Measurements from ENCODE around the gene NSL1. TPM values are rescaled to one million over a fixed set of nuclear protein-coding genes. Genes with fewer than 3 reads are reported as not detected.
"Not testable (repeated sequence)": the region's sequence is repeated elsewhere in the genome, so short reads cannot be mapped to it uniquely, and the experiment has no call there.

The NSL1 gene, protein sequence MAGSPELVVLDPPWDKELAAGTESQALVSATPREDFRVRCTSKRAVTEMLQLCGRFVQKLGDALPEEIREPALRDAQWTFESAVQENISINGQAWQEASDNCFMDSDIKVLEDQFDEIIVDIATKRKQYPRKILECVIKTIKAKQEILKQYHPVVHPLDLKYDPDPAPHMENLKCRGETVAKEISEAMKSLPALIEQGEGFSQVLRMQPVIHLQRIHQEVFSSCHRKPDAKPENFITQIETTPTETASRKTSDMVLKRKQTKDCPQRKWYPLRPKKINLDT
- 10 to 100 TPM; 41.8 to 44.9 TPM for total RNA-seq

- Mint-ChIP-seq H3K27ac (peak within 1 kb of the TSS; percentile 99), H3K36me3 (ENCODE audit: insufficient read depth in 2 of 2) (peaks cover 5 to 19% of the 10 kb centered on the region in 2 donors), H3K4me3 (peak within 1 kb of the TSS; percentile 99 to 100), H3K9me3 (no peaks in the 10 kb centered on the region), H3K27me3 (ENCODE audit: low read depth) (no peaks in the 10 kb centered on the region), H3K4me1 (ENCODE audit: low read depth) (peaks cover 56% of the 10 kb centered on the region)
- DNase-seq, result peak; percentile 94 to 99
- peak; percentile 94 to 97 for ATAC-seq (replicated peaks in 1 of 2)
Measured at GRCh38 chr1:212791676-212792395, at the start of gene NSL1, which contains the start of gene TATDN3. Gene NSL1 (minus strand): TSS chr1:212791777. CDS start chr1:212791763, 14 bp downstream. Gene TATDN3 (plus strand): TSS chr1:212791894. CDS start chr1:212791922, 28 bp downstream.

DNA sequence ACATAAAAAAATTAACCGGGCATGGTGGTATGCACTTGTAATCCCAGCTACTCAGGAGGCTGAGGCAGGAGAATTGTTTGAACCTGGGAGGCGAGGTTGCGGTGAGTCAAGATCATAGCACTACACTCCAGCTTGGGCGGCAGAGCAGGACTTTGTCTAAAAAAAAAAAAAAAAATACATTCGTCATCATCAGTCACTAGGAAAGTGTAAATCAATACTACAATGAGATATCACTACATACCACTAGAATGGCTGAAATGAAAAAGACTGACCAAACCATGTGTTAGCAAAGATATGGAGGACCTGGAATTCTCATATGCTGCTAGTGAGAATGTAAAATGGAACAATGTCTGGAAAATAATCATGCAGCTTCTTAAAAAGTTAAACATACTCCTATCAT, 46.6 kb upstream of the NSL1 start:
- peaks cover 4% of the 10 kb centered on the region for H3K4me1 Mint-ChIP-seq (ENCODE audit: low read depth)
- no peak for DNase-seq
- no peak overlapping the region for H3K27ac Mint-ChIP-seq
- H3K9me3 Mint-ChIP-seq, result no peaks in the 10 kb centered on the region
- no peak overlapping the region for H3K4me3 Mint-ChIP-seq
- no peak for ATAC-seq (replicated peaks in 1 of 2)
- H3K36me3 Mint-ChIP-seq (ENCODE audit: insufficient read depth in 2 of 2), result no peaks in the 10 kb centered on the region
- no peaks in the 10 kb centered on the region for H3K27me3 Mint-ChIP-seq (ENCODE audit: low read depth)

DNA sequence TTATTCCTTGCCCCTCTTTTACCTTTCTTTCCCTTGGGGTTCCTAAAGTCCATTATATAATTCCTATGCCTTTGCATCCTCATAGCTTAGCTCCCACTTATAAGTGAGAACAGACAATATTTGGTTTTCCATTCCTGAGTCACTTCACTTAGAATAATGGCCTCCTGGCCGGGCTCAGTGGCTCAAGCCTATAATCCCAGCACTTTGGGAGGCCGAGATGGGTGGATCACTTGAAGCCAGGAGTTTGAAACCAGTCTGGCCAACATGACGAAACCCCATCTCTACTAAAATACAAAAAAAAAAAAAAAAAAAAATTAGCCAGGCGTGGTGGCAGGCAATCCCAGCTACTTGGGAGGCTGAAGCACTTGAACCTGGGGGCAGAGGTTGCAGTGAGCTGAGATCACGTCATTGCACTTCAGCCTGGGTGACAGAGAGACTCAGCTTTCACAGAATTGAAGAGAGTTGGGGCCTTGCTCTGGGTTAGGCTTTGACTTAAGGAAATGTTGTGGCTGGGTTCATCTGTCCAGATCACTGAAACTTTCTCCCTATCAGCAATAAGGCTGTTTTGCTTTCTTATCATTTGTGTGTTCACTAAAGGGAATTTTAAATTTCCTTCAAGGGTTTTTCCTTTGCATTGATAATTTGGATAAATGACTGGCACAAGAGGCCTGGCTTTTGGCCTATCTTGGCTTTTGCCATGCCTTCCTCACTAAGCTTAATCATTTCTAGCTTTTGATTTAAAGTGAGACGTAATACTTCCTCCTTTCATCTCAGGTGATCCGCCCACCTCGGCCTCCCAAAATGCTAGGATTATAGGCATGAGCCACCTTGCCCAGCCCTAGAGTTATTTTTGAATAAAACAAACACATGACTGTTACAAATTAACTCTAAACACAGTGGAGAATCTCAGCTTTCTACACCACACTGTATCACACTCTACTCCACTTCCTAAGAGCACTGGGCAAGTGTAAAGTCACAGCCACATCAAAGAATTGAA, 41.9 kb upstream of the NSL1 start:
- not testable (repeated sequence) for H3K9me3 Mint-ChIP-seq; H3K4me1 Mint-ChIP-seq (ENCODE audit: low read depth); H3K27ac Mint-ChIP-seq; H3K36me3 Mint-ChIP-seq (ENCODE audit: insufficient read depth in 2 of 2); DNase-seq; H3K27me3 Mint-ChIP-seq (ENCODE audit: low read depth); H3K4me3 Mint-ChIP-seq
- peak in 1 of 2 donors; percentile 36 for ATAC-seq (replicated peaks in 1 of 2)

DNA sequence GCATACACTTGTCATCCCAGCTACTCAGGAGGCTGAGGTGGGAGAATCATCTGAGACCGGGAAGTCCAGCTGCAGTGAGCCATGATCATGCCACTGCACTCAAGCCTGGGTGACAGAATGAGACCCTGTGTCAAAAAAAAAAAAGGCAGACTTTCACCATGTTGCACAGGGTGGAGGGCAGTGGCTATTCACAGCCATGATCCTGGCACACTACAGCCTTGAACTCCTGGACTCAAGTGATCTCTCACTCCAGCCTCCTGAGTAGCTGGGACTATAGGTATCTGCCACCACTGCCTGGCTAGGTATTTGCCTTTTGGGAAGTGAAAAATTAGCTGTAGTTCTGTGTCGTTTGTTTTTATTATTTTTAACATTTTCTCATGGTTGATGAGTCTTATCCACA, 36.8 kb upstream of the NSL1 start:
- Mint-ChIP-seq H3K4me1 (ENCODE audit: low read depth) (no peaks in the 10 kb centered on the region), H3K36me3 (ENCODE audit: insufficient read depth in 2 of 2) (peaks cover 16 to 22% of the 10 kb centered on the region in 2 donors), H3K27me3 (ENCODE audit: low read depth) (peaks cover 19% of the 10 kb centered on the region), H3K9me3 (peaks cover 14% of the 10 kb centered on the region in 2 donors), H3K4me3 (no peak overlapping the region), H3K27ac (no peak overlapping the region)
- DNase-seq (no peak), ATAC-seq (replicated peaks in 1 of 2) (no peak)

- no peak for DNase-seq
- peaks cover 19% of the 10 kb centered on the region for H3K27me3 Mint-ChIP-seq (ENCODE audit: low read depth)
- H3K36me3 Mint-ChIP-seq (ENCODE audit: insufficient read depth in 2 of 2), result peaks cover 16 to 22% of the 10 kb centered on the region in 2 donors
- peaks cover 14% of the 10 kb centered on the region in 2 donors for H3K9me3 Mint-ChIP-seq
- no peak overlapping the region for H3K4me3 Mint-ChIP-seq
- no peaks in the 10 kb centered on the region for H3K4me1 Mint-ChIP-seq (ENCODE audit: low read depth)
- no peak for ATAC-seq (replicated peaks in 1 of 2)
- H3K27ac Mint-ChIP-seq, result no peak overlapping the region
Measured at GRCh38 chr1:212827831-212828278, 36.3 kb upstream of the NSL1 start.

DNA sequence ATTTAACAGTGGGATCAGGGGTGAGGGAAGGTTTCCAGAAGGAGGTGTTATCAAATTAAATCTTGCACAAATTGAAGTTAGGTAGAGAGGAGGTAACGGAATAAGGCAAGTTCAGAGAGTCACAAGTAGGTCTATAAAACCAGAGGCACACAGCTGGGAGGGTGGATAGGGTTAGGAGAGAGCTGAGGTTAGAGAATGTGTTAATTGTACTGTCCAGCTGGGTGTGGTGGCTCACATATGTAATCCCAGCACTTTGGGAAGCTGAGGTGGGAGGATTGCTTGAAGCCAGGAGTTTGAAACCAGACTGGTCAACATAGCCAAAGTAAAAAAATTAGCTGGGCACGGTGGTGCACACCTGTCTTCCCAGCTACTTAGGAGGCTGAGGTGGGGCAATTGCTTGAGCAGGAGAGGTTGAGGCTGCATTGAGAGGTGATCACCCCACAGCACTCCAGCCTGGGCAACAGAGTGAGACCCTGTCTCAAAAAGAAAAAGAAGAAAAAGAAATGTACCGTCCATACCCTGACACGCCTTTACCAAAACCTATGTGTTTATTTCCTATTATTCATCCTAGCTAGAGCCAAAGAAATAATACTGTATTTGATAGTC, 35.7 kb upstream of the NSL1 start:
- no peak overlapping the region for H3K4me3 Mint-ChIP-seq
- no peaks in the 10 kb centered on the region for H3K4me1 Mint-ChIP-seq (ENCODE audit: low read depth)
- H3K27ac Mint-ChIP-seq, result no peak overlapping the region
- no peak for ATAC-seq (replicated peaks in 1 of 2)
- DNase-seq, result no peak
- H3K9me3 Mint-ChIP-seq, result peaks cover 14% of the 10 kb centered on the region in 2 donors
- H3K27me3 Mint-ChIP-seq (ENCODE audit: low read depth), result peaks cover 19% of the 10 kb centered on the region
- H3K36me3 Mint-ChIP-seq (ENCODE audit: insufficient read depth in 2 of 2), result peaks cover 16 to 22% of the 10 kb centered on the region in 2 donors

- no peak overlapping the region for H3K27ac Mint-ChIP-seq
- DNase-seq (no peak), ATAC-seq (replicated peaks in 1 of 2) (no peak)
- H3K4me1 Mint-ChIP-seq (ENCODE audit: low read depth), result no peaks in the 10 kb centered on the region
- H3K4me3 Mint-ChIP-seq, result no peak overlapping the region
- peaks cover 10% of the 10 kb centered on the region for H3K27me3 Mint-ChIP-seq (ENCODE audit: low read depth)
- H3K9me3 Mint-ChIP-seq, result peaks cover 14% of the 10 kb centered on the region in 2 donors
- H3K36me3 Mint-ChIP-seq (ENCODE audit: insufficient read depth in 2 of 2), result peaks cover 16 to 22% of the 10 kb centered on the region in 2 donors
Measured at GRCh38 chr1:212825798-212826452, 34.3 kb upstream of the NSL1 start.

GRCh38 chr1:212824201-212824600, 32.6 kb upstream of the NSL1 start:
- no peak for ATAC-seq (replicated peaks in 1 of 2)
- Mint-ChIP-seq H3K27me3 (ENCODE audit: low read depth) (peaks cover 15% of the 10 kb centered on the region), H3K4me3 (no peak overlapping the region), H3K9me3 (peaks cover 14% of the 10 kb centered on the region in 2 donors), H3K27ac (no peak overlapping the region), H3K36me3 (ENCODE audit: insufficient read depth in 2 of 2) (peaks cover 16 to 22% of the 10 kb centered on the region in 2 donors), H3K4me1 (ENCODE audit: low read depth) (peaks cover 11% of the 10 kb centered on the region)
- DNase-seq, result no peak

DNA sequence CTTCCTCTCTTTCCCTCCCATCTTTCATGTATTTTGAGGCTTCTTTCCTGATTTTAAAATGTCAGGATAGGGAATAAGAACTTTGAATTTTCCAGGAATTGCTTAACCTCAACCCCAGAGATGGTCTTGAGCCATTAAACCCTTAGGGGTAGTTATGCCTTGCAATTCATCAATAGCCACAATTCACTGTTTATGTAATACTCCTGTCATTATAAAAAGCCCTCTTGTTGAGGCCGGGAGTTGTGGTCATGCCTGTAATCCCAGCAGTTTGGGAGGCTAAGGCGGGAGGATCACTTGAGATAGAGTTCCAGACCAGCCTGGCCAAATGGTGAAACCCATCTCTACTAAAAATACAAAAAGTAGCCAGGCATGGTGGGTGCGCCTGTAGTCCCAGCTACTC, 31.4 kb upstream of the NSL1 start:
- Mint-ChIP-seq H3K4me1 (ENCODE audit: low read depth) (peaks cover 11% of the 10 kb centered on the region), H3K4me3 (no peak overlapping the region), H3K27me3 (ENCODE audit: low read depth) (peaks cover 15% of the 10 kb centered on the region), H3K27ac (no peak overlapping the region), H3K36me3 (ENCODE audit: insufficient read depth in 2 of 2) (peaks cover 16 to 22% of the 10 kb centered on the region in 2 donors), H3K9me3 (peaks cover 14% of the 10 kb centered on the region in 2 donors)
- ATAC-seq (replicated peaks in 1 of 2) (no peak), DNase-seq (no peak)

DNA sequence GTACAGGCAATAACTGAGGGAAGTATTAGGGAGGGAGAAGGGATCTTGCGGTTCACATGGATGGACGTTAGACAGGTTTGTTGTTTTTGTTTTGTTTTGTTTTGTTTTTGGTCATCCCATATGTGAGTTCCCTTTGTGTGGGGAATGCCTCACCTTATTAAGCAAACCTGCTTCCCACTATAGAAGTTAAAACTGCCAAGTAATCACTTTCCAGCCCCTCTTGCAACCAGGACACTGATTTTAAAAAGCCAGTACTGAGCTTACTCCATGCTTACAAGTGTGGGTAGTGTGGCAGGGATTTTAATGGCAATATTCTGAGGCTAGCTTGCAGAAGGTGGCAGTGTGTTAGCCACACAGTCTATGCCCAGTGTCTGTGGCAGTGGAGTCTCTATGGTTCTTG, 29.4 kb upstream of the NSL1 start:
- Mint-ChIP-seq H3K27ac (no peak overlapping the region), H3K27me3 (ENCODE audit: low read depth) (peaks cover 5% of the 10 kb centered on the region), H3K4me3 (no peak overlapping the region), H3K9me3 (peaks cover 5 to 8% of the 10 kb centered on the region in 2 donors), H3K4me1 (ENCODE audit: low read depth) (peaks cover 11% of the 10 kb centered on the region), H3K36me3 (ENCODE audit: insufficient read depth in 2 of 2) (peaks cover 10 to 14% of the 10 kb centered on the region in 2 donors)
- DNase-seq (no peak), ATAC-seq (replicated peaks in 1 of 2) (no peak)

GRCh38 chr1:212819726-212820125, 28.1 kb upstream of the NSL1 start:
- H3K27ac Mint-ChIP-seq, result no peak overlapping the region
- ATAC-seq (replicated peaks in 1 of 2), result no peak
- peak overlapping the region in 1 of 2 donors; percentile 2 for H3K4me3 Mint-ChIP-seq
- H3K4me1 Mint-ChIP-seq (ENCODE audit: low read depth), result peaks cover 11% of the 10 kb centered on the region
- H3K9me3 Mint-ChIP-seq, result peaks cover 1 to 3% of the 10 kb centered on the region in 2 donors
- H3K27me3 Mint-ChIP-seq (ENCODE audit: low read depth), result peaks cover 5% of the 10 kb centered on the region
- DNase-seq, result no peak
- peaks cover 3 to 6% of the 10 kb centered on the region in 2 donors for H3K36me3 Mint-ChIP-seq (ENCODE audit: insufficient read depth in 2 of 2)

Measured in activated T-cell treated with anti-CD3 and anti-CD28 coated beads, Interleukin-2, amount 50 U/mL, for 72 hours (primary cell).